SK-N-SH treated with all-trans-retinoic acid at 6 μM for 48 hours (cell line): ENCODE results near the gene WWC1.

Source experiments
- BACH2 ChIP-seq: fragments of 250-450 bp; sonication (Bioruptor Pico); IDR thresholded peaks from 2 replicates; pipeline ENCODE4 v1.9.0; 2021; ENCODE audit warnings: mild to moderate bottlenecking, borderline replicate concordance
- CREB5 ChIP-seq: fragments of 250-450 bp; sonication (Bioruptor Pico); IDR thresholded peaks from 2 replicates; pipeline ENCODE4 v1.5.1; 2020; ENCODE audit warnings: low read depth, mild to moderate bottlenecking, moderate library complexity
- ZNF8 ChIP-seq: fragments of 450-650 bp; formaldehyde crosslinking; IDR thresholded peaks from 2 replicates; pipeline ENCODE4 v1.5.0; 2020; ENCODE audit warnings: mild to moderate bottlenecking, moderate library complexity

- TF ChIP-seq CREB5 (no peak), BACH2 (CRISPR knock-in tag) (no peak), ZNF8 (no peak)
Observed at GRCh38 chr5:168415971-168416370, 124.5 kb downstream of the WWC1 start.
